CD1c-positive myeloid dendritic cell (primary cell): ENCODE data around the gene SDK1.
"Not testable (repeated sequence)": the region's sequence is repeated elsewhere in the genome, so short reads cannot be mapped to it uniquely, and the experiment has no call there.

Experiments
- DNase-seq: peaks from one replicate; pipeline ENCODE4 v3.0.0-alpha.2; 2016; ENCODE audit errors: extremely low spot score

The SDK1 gene

GRCh38 chr7:3733541-3734140, 432.6 kb downstream of the SDK1 start:
- DNase-seq = no peak

DNA sequence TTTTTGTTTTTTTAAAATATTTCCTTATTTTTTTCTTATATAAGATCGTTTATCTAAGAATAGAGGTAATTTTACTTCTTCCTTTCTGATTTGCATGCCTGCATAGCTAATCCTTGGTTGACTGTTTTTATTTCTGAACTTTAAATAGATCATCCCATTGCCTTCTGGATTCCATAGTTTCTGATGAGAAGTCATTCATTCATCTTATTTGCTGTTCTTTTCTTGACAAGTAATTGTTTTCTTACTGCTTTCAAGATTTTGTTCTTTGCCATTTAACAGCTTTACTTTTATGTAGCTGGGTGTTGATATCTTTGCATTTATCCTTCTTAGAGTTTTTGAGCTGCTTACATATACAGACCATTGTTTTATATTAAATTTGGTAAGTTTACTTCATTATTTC, 437.9 kb downstream of the SDK1 start:
- no peak for DNase-seq

DNA sequence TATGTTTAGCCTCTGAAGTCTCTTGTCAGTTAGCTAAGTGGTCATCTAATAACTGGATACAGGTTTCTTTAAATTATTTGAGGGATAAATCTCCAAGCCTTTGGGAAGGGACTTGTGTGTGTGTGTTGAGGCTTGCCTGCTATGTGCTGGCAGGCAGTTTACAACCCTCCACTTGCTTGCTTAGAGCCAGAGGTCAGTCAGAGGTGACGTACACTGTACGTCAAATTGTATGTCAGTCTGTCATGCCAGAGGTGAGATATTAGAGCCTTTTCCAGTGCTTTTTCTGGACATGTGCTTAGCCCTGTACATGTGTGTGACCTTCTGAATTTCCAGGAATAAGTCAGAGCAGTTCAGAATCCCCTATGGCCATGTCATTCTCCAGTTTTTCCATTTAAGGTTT, 438.9 kb downstream of the SDK1 start:
- DNase-seq = no peak

- no peak for DNase-seq
Measured at GRCh38 chr7:3747467-3747866, 446.4 kb downstream of the SDK1 start.

GRCh38 chr7:3748389-3748788, 447.3 kb downstream of the SDK1 start:
- DNase-seq = no peak

GRCh38 chr7:3753868-3754267, 452.8 kb downstream of the SDK1 start:
- no peak for DNase-seq

- no peak for DNase-seq
Measured at GRCh38 chr7:3754493-3755341, 453.7 kb downstream of the SDK1 start.

- DNase-seq = not testable (repeated sequence)
Measured at GRCh38 chr7:3755778-3756453, 454.9 kb downstream of the SDK1 start.

GRCh38 chr7:3757059-3757458, 456.0 kb downstream of the SDK1 start:
- no peak for DNase-seq

- no peak for DNase-seq
Measured at GRCh38 chr7:3760651-3761050, 459.6 kb downstream of the SDK1 start.

- DNase-seq = no peak
Measured at GRCh38 chr7:3762146-3762831, 461.2 kb downstream of the SDK1 start.

- DNase-seq = no peak
Measured at GRCh38 chr7:3767917-3768777, 467.1 kb downstream of the SDK1 start.

DNA sequence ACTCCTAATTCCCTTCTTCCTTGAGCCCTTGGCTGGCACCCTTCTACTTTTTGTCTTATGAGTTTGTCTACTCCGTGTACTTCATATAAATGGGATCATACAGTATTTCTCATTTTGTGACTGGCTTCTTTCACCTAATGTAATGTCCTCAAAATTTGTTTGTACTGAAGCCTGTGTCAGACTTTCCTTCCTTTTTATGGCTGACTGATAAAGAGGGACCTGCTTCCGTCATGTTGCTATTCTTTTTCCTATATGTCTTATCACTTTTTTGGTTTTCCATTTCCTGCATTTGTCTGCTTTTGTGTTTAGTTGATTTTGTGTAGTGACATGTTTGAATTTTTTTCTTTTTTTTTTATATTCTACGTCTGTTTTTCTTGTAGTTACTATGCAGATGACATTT, 470.9 kb downstream of the SDK1 start:
- DNase-seq = no peak

- DNase-seq = no peak
Measured at GRCh38 chr7:3778345-3778744, 477.3 kb downstream of the SDK1 start.

- DNase-seq = no peak
Measured at GRCh38 chr7:3780016-3780415, 479.0 kb downstream of the SDK1 start.

GRCh38 chr7:3780525-3780924, 479.5 kb downstream of the SDK1 start:
- DNase-seq = no peak

DNA sequence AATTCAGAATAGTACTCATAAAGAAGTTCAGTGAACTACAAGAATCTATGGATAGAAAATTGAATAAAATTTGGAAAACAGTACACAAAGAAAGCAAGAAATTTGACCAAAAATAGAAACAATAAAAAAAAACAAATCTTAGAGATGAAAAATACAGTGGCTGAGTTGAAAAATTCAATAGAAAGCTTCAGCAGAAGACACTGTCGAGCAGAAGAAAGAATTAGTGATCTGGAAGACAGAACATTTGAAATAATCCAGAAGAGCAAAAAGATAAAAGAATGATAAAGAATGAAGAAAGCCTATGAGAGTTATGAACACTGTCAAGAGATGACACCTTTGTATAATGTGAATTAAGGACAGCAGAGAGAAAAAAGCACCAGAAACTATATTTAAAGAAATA, 480.6 kb downstream of the SDK1 start:
- no peak for DNase-seq

GRCh38 chr7:3787717-3788264, 486.7 kb downstream of the SDK1 start:
- no peak for DNase-seq

GRCh38 chr7:3790803-3791202, 489.8 kb downstream of the SDK1 start:
- DNase-seq = no peak

- DNase-seq = no peak
Measured at GRCh38 chr7:3791327-3791726, 490.3 kb downstream of the SDK1 start.

DNA sequence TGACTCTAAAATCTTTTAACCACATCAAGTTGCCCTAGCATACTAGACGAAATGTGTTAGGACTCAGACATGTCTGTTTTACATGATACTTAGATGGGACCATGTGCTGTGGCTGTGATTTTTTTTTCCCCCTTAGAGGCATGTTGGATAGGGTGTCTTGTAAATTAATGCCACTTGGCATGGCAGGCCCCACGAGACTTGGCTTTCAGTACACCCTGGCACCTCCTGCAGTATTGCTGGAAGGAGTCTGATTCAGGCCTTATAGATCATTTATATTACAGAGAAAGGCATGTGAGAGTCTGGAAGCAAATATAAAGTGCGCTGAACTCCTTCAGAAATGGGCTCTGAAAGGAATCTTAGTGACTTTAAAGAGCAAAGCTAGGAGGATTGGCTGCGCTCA, 494.1 kb downstream of the SDK1 start:
- DNase-seq = no peak
